CD1c-positive myeloid dendritic cell (primary cell): ENCODE measurements around the gene SPOCK1.

ENCODE experiments used
- DNase-seq: peaks from one replicate; pipeline ENCODE4 v3.0.0-alpha.2; 2016; ENCODE audit errors: extremely low spot score

Gene SPOCK1

GRCh38 chr5:137296213-137296781 lies 202.8 kb downstream of the SPOCK1 start:
- DNase-seq: no peak

GRCh38 chr5:137294604-137295003 lies 204.5 kb downstream of the SPOCK1 start:
- no peak for DNase-seq

GRCh38 chr5:137292461-137293027 lies 206.6 kb downstream of the SPOCK1 start:
- DNase-seq: no peak

- DNase-seq: no peak
Measured at GRCh38 chr5:137291436-137291835, 207.7 kb downstream of the SPOCK1 start.

- DNase-seq: no peak
Measured at GRCh38 chr5:137291031-137291430, 208.1 kb downstream of the SPOCK1 start.

- no peak for DNase-seq
Measured at GRCh38 chr5:137290373-137290772, 208.8 kb downstream of the SPOCK1 start.

- no peak for DNase-seq
Measured at GRCh38 chr5:137289856-137290255, 209.3 kb downstream of the SPOCK1 start.

- DNase-seq: no peak
Measured at GRCh38 chr5:137287569-137287968, 211.6 kb downstream of the SPOCK1 start.

GRCh38 chr5:137286025-137286610 lies 213.0 kb downstream of the SPOCK1 start:
- no peak for DNase-seq

- DNase-seq: no peak
Measured at GRCh38 chr5:137283801-137284200, 215.3 kb downstream of the SPOCK1 start.

- no peak for DNase-seq
Measured at GRCh38 chr5:137282216-137282615, 216.9 kb downstream of the SPOCK1 start.

- no peak for DNase-seq
Measured at GRCh38 chr5:137281201-137281600, 217.9 kb downstream of the SPOCK1 start.

- no peak for DNase-seq
Measured at GRCh38 chr5:137280656-137281055, 218.5 kb downstream of the SPOCK1 start.

GRCh38 chr5:137279521-137280231 lies 219.4 kb downstream of the SPOCK1 start:
- DNase-seq: no peak

- no peak for DNase-seq
Measured at GRCh38 chr5:137278476-137278875, 220.7 kb downstream of the SPOCK1 start.

- no peak for DNase-seq
Measured at GRCh38 chr5:137275083-137275482, 224.0 kb downstream of the SPOCK1 start.

GRCh38 chr5:137273511-137273910 lies 225.6 kb downstream of the SPOCK1 start:
- DNase-seq: no peak

- no peak for DNase-seq
Measured at GRCh38 chr5:137272831-137273230, 226.3 kb downstream of the SPOCK1 start.

GRCh38 chr5:137269946-137270345 lies 229.2 kb downstream of the SPOCK1 start:
- DNase-seq: no peak

- DNase-seq: no peak
Measured at GRCh38 chr5:137269274-137269673, 229.9 kb downstream of the SPOCK1 start.

GRCh38 chr5:137268646-137269045 lies 230.5 kb downstream of the SPOCK1 start:
- DNase-seq: no peak

GRCh38 chr5:137266186-137266585 lies 232.9 kb downstream of the SPOCK1 start:
- DNase-seq: no peak

- DNase-seq: no peak
Measured at GRCh38 chr5:137265457-137265856, 233.7 kb downstream of the SPOCK1 start.
